ENCODE results near the gene MCRIP1. TPM values are rescaled to one million over a fixed set of nuclear protein-coding genes. Genes with fewer than 3 reads are reported as not detected.
A peak's percentile ranks its signal among the peaks of the same experiment; 100 is the strongest.

MCRIP1 gene
- total and polyA plus RNA-seq, 4 donors = 51.0 to 234 (median 181) TPM

DNA sequence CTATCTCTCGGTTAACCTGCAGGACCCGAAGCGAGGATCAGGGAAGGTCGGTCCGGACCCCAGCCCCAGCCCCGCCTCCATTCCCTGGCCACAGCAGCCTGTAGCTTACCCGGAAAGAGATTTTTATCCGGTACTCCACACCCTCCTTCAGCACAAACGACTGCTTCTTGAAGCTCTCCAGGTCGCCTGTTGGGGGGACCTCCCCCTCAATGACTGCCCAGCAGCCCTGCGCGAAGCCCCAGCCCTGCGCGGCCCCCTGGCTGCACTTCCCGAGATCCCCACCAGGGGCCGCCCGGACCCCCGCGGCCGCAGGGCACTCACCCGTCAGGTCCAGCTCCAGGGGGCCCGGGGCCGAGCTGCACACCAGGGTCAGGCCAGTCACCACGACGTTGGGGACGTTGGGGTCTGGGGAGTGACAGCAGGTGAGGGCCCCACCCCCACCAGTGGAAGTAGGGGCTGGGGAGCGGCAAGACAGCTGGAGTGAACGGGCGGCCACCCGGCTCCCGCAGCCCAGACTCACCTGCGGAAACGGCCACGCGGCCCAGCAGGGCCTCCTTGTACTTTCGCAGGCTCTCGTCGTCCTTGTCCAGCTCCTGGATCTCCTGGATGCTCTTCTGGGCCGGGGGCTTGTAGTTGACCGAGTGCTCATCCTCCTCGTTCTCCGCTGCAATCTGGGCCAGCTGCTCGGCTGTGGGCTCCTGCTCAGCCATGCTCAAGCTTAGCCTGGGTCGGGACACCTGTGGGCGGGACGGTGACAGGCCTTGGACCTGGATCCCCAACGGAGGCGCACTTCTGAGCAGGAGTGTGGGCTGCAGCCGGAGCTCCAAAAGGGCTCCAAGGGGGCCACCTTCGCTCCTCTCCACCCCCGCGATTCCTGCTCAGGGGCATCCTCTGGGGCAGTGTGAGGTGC, 36.4 kb upstream of the MCRIP1 start:
- WGBS (ENCODE audit: insufficient coverage) = 37% methylated on average over 51 of the region's 52 CpGs
- peak in 2 of 6 donors; percentile 22 to 57 for DNase-seq (ENCODE audit: low read depth in 4 of 6, low spot score in 6 of 6)
- H3K9me3 ChIP-seq (ENCODE audit: control insufficient read depth, insufficient read depth, low read length) = no peaks in the 10 kb centered on the region
- H3K36me3 ChIP-seq (ENCODE audit: control insufficient read depth, insufficient read depth, low read length) = peaks cover 61% of the 10 kb centered on the region
- peak overlapping the region; percentile 82 for H3K27ac ChIP-seq (ENCODE audit: low read depth, low read length)
- peak overlapping the region; percentile 73 for H3K4me3 ChIP-seq (ENCODE audit: low read depth, low read length)
- H3K27me3 ChIP-seq (ENCODE audit: control insufficient read depth, insufficient read depth, low read length) = no peaks in the 10 kb centered on the region
- H3K4me1 ChIP-seq (ENCODE audit: control insufficient read depth, insufficient read depth, low read length) = peaks cover 40% of the 10 kb centered on the region

DNA sequence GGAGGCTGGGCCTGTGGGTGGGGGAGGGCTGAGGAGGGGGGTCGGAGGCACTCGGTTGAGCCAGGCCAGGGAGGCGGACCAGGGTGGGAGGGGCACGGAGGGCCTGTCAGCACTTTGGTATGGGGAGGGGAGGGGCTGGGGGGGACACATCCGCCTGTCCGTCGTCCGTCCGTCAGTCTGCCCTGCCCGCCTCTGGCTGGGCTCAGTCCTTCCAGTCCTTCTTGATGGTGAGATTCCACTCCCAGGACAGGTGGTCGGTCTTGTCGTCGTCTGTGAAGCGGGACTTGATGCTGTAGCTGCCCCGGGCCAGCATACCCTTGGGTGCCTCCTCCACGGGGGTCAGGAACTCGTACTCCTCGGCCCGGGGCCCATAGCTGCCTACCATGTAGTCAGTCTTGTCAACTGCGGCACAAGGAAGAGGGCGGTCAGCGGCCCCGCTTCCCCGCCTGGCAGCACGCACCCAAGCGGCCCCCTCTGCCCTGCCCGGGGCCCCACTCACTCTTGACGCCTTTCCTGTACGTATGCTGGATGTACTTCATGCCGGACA, 35.7 kb upstream of the MCRIP1 start:
- peaks cover 40% of the 10 kb centered on the region for H3K4me1 ChIP-seq (ENCODE audit: control insufficient read depth, insufficient read depth, low read length)
- H3K27me3 ChIP-seq (ENCODE audit: control insufficient read depth, insufficient read depth, low read length) = no peaks in the 10 kb centered on the region
- H3K36me3 ChIP-seq (ENCODE audit: control insufficient read depth, insufficient read depth, low read length) = peaks cover 67% of the 10 kb centered on the region
- 75% methylated on average over 24 of the region's 30 CpGs for WGBS (ENCODE audit: insufficient coverage)
- peak overlapping the region; percentile 17 for H3K4me3 ChIP-seq (ENCODE audit: low read depth, low read length)
- peak in 1 of 6 donors; percentile 18 for DNase-seq (ENCODE audit: low read depth in 4 of 6, low spot score in 6 of 6)
- no peak overlapping the region for H3K27ac ChIP-seq (ENCODE audit: low read depth, low read length)
- H3K9me3 ChIP-seq (ENCODE audit: control insufficient read depth, insufficient read depth, low read length) = no peaks in the 10 kb centered on the region

DNA sequence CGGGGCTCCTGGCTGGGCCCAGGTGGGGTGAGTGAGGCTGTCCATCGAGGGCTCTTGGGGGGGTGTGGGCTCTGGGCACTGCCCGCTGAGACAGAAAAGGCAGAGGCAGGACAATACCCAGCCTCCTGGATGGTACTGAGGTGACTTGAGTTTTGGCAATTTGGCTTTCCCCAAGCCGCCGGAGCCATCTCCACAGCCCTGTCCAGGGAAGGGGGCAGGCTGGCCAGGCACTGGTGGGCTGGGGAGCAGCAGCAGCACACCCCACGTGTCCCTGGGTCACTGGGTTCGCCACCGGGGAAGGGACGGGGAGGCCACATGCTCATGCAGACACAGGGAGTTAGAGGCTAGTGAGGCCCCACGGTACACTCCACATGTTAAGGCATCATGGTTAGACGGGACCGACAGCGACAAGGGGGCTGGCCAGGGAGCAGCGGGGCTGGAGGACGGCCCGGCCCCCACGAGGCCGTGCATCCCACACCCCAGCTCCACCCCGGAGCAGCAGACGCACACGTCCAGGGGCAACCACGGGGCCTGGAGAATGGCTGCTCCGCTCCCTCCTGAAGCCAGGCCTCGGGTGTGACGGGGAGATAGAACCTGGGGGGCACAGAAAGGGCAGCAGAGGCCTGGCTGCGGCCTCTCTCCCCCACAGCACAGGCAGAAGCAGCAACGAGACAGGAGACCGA, 35.0 kb upstream of the MCRIP1 start:
- WGBS (ENCODE audit: insufficient coverage) = 82% methylated on average over 15 of the region's 28 CpGs
- no peak for DNase-seq (ENCODE audit: low read depth in 4 of 6, low spot score in 6 of 6)
- H3K27me3 ChIP-seq (ENCODE audit: control insufficient read depth, insufficient read depth, low read length) = no peaks in the 10 kb centered on the region
- no peak overlapping the region for H3K4me3 ChIP-seq (ENCODE audit: low read depth, low read length)
- no peaks in the 10 kb centered on the region for H3K9me3 ChIP-seq (ENCODE audit: control insufficient read depth, insufficient read depth, low read length)
- no peak overlapping the region for H3K27ac ChIP-seq (ENCODE audit: low read depth, low read length)
- peaks cover 40% of the 10 kb centered on the region for H3K4me1 ChIP-seq (ENCODE audit: control insufficient read depth, insufficient read depth, low read length)
- peaks cover 65% of the 10 kb centered on the region for H3K36me3 ChIP-seq (ENCODE audit: control insufficient read depth, insufficient read depth, low read length)

DNA sequence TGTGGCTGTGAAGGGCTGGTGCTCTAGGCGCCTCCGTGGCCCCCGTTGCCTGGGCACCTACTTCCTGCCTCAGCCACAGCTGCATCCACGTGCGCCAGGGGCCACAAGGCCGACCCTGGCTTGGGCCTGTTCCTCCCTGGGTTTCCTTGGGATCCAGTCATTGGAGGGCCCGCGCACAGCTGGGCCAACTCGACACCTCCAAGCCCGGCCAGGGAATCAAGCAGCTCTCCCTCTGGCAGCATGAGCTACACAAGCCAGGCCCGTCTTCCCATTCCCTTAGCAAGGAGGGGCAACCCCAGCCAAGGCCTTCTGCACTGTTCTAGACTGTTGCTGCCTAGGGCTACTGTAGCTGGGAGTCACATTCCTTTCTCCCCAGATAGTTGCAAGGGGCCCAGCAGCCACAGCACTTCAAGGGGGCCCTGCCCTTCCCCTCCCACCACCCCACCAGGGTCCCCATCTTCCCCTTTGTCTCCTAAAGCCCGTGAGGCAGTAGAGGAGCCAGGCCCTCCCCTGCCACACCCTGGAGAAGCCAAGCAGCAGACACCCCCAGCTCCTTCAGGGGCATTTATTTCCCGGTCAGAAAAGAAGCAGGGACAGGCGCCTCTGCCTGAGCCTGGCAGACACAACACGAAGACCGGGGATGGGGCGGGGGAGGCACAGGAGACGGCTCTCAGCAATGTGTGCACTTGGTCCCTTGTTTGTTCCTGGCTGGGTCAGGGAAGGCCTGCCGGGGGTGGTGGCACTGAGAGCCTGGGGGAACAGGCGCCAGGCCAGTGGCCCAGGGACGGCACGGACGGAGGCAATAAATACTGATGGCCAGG, 34.3 kb upstream of the MCRIP1 start:
- no peak overlapping the region for H3K27ac ChIP-seq (ENCODE audit: low read depth, low read length)
- peaks cover 65% of the 10 kb centered on the region for H3K36me3 ChIP-seq (ENCODE audit: control insufficient read depth, insufficient read depth, low read length)

DNA sequence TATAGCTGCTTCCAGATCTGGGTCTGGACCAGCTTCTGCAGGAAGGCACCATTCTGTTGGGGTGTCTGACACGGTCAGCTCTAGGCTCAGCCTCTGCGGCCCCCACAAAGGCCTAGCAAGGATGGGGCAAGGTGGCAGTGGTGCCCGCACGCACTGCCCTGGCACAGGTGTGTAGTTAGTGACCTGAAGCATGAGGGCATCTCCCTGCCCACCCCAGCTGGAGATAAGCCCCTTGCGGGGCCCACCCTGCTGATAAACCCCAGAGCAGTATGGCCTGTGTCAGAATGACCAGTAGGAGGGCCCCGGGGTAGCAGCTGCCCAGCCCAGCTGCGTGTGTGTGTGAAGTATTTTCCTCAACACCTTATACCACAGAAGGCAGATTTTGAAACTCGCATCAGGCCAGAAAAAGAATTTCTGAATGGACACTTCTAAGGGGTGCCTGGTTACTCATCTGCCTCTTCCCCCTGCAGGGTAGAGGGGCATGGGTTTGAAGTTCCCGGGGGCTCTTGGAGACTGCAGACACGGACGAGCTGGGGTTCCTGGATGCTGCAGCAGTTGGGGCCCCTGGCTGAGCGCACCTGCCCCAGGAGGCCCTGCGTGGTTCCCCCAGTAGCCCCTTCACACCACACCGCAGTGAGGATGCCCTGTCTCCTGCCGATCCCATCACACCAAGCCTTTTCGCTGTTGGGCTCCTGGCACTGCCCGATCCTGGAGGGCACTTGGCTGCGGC, 33.5 kb upstream of the MCRIP1 start:
- Histone ChIP-seq H3K36me3 (ENCODE audit: control insufficient read depth, insufficient read depth, low read length) (peaks cover 65% of the 10 kb centered on the region), H3K27ac (ENCODE audit: low read depth, low read length) (no peak overlapping the region)

More for the DNA sequence above, 34.3 kb upstream of the MCRIP1 start:
- DNase-seq (ENCODE audit: low read depth in 4 of 6, low spot score in 6 of 6) = peak in 1 of 6 donors; percentile 15
- H3K27me3 ChIP-seq (ENCODE audit: control insufficient read depth, insufficient read depth, low read length) = no peaks in the 10 kb centered on the region
- 61% methylated on average over 23 of the region's 23 CpGs for WGBS (ENCODE audit: insufficient coverage)
- no peaks in the 10 kb centered on the region for H3K9me3 ChIP-seq (ENCODE audit: control insufficient read depth, insufficient read depth, low read length)
- peaks cover 39% of the 10 kb centered on the region for H3K4me1 ChIP-seq (ENCODE audit: control insufficient read depth, insufficient read depth, low read length)
- no peak overlapping the region for H3K4me3 ChIP-seq (ENCODE audit: low read depth, low read length)

DNA sequence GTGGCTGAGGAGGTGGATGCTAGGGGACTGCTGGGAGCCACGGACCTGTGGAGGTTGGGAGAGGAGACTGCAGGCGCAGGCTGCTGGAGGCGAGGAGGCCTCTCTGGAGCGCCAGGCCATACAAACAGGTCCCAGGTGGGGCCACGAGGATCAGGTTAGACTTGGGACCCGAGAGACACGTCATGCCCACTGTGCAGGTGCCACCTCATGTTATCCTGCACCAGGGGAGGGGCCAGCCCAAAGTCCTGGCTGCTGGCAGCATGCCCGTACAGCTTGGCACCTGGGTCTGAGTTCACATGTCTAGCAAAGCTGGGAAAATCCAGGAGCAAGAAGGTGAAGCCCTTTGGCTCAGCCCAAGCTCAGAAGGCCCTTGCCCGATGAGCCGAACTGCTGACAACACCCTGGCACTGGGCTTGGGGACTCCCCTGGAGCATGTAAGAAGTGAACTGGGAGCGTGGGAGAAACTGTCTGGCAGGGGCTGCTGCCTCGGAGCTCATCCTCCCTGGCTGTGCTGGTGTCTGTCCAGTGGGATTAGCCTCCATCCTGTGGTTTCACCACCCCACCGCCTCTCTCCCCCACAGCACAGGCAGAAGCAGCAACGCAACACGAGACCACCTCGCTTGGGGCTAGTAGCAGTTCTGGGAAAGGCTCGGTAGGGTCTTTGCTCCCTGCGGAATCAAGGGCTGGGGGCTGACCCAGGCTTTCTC, 32.8 kb upstream of the MCRIP1 start:
- peaks cover 43% of the 10 kb centered on the region for H3K4me1 ChIP-seq (ENCODE audit: control insufficient read depth, insufficient read depth, low read length)
- H3K27ac ChIP-seq (ENCODE audit: low read depth, low read length) = no peak overlapping the region
- no peaks in the 10 kb centered on the region for H3K27me3 ChIP-seq (ENCODE audit: control insufficient read depth, insufficient read depth, low read length)
- no peak overlapping the region for H3K4me3 ChIP-seq (ENCODE audit: low read depth, low read length)
- no peak for DNase-seq (ENCODE audit: low read depth in 4 of 6, low spot score in 6 of 6)
- H3K9me3 ChIP-seq (ENCODE audit: control insufficient read depth, insufficient read depth, low read length) = no peaks in the 10 kb centered on the region
- peaks cover 65% of the 10 kb centered on the region for H3K36me3 ChIP-seq (ENCODE audit: control insufficient read depth, insufficient read depth, low read length)
- WGBS (ENCODE audit: insufficient coverage) = 90% methylated on average over 18 of the region's 18 CpGs

More for the DNA sequence above, 33.5 kb upstream of the MCRIP1 start:
- peaks cover 39% of the 10 kb centered on the region for H3K4me1 ChIP-seq (ENCODE audit: control insufficient read depth, insufficient read depth, low read length)
- WGBS (ENCODE audit: insufficient coverage) = 87% methylated on average over 10 of the region's 18 CpGs
- no peaks in the 10 kb centered on the region for H3K27me3 ChIP-seq (ENCODE audit: control insufficient read depth, insufficient read depth, low read length)
- no peaks in the 10 kb centered on the region for H3K9me3 ChIP-seq (ENCODE audit: control insufficient read depth, insufficient read depth, low read length)
- DNase-seq (ENCODE audit: low read depth in 4 of 6, low spot score in 6 of 6) = no peak
- no peak overlapping the region for H3K4me3 ChIP-seq (ENCODE audit: low read depth, low read length)

DNA sequence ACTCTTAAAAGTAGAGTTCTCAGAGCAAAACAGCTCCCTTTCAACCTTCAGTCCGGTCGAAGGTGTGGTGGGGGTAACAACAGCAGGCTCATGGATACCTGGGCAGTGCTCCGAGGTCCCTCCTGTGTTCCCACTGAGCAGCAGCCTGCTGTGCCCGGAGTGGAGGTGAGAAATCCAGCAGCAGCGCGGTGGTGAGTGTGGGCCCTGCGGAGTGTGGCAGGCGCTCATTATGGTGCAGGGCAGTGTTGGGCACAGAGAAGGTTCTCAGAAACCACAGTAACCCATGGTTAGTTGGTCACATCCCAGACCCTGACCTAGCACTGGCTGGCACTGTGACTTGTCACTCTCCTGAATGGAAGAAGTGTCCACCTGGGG, 32.3 kb upstream of the MCRIP1 start:
- H3K4me3 ChIP-seq (ENCODE audit: low read depth, low read length) = no peak overlapping the region
- WGBS (ENCODE audit: insufficient coverage) = 96% methylated on average over 8 of the region's 8 CpGs
- no peaks in the 10 kb centered on the region for H3K27me3 ChIP-seq (ENCODE audit: control insufficient read depth, insufficient read depth, low read length)
- no peak overlapping the region for H3K27ac ChIP-seq (ENCODE audit: low read depth, low read length)
- no peaks in the 10 kb centered on the region for H3K9me3 ChIP-seq (ENCODE audit: control insufficient read depth, insufficient read depth, low read length)
- H3K36me3 ChIP-seq (ENCODE audit: control insufficient read depth, insufficient read depth, low read length) = peaks cover 65% of the 10 kb centered on the region
- no peak for DNase-seq (ENCODE audit: low read depth in 4 of 6, low spot score in 6 of 6)
- peaks cover 42% of the 10 kb centered on the region for H3K4me1 ChIP-seq (ENCODE audit: control insufficient read depth, insufficient read depth, low read length)

DNA sequence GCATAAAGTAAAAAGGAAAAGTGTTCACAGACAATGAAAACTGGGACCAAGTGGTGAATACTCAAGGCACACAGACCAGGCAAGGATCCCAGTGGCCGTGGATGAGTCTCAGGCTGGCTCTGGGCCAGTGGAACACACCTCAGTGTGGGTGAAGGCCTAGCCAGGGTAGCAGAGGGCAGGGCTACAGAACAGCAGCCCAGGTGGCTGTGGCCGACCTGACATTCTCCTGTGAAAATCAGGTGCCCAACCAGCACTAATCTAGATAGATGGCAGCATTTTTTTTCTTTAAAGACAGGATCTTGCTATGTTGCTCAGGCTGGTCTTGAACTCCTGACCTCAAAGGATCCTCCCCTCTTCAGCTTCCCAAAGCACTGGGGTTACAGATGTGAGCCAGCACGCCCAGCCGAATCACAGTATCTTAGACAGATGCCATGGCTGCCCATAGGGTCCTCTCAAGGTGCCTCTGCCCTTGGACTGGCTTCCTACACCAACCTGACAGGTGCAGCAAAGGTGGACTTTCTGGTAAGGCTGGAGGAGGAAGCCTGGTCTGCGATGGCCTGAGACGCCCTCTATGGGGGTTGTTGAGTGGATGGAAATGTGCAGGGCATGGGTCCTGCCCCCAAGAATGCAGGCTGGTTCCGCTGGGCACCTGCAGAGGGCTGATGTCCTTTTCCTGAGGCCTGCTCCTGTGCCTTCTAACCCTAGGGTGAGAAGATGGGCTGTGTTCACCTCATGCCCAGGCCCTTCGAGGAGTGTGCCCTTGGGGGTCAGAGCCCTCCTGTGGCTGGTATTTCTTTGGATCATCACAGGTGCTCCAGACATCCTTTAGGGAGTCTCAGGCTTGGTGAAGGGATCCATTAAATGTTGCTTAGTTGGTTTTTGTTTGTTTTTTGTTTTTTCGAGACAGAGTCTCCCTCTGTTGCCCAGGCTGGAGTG, 31.0 kb upstream of the MCRIP1 start:
- H3K4me1 ChIP-seq (ENCODE audit: control insufficient read depth, insufficient read depth, low read length) = peaks cover 38% of the 10 kb centered on the region
- no peak for DNase-seq (ENCODE audit: low read depth in 4 of 6, low spot score in 6 of 6)
- no peak overlapping the region for H3K4me3 ChIP-seq (ENCODE audit: low read depth, low read length)
- peaks cover 56% of the 10 kb centered on the region for H3K36me3 ChIP-seq (ENCODE audit: control insufficient read depth, insufficient read depth, low read length)
- 92% methylated on average over 6 of the region's 9 CpGs for WGBS (ENCODE audit: insufficient coverage)
- H3K9me3 ChIP-seq (ENCODE audit: control insufficient read depth, insufficient read depth, low read length) = no peaks in the 10 kb centered on the region
- H3K27ac ChIP-seq (ENCODE audit: low read depth, low read length) = no peak overlapping the region
- no peaks in the 10 kb centered on the region for H3K27me3 ChIP-seq (ENCODE audit: control insufficient read depth, insufficient read depth, low read length)
